Measurements from ENCODE around the gene OBI1.
A peak's percentile ranks its signal among the peaks of the same experiment; 100 is the strongest.

OBI1 gene

DNA sequence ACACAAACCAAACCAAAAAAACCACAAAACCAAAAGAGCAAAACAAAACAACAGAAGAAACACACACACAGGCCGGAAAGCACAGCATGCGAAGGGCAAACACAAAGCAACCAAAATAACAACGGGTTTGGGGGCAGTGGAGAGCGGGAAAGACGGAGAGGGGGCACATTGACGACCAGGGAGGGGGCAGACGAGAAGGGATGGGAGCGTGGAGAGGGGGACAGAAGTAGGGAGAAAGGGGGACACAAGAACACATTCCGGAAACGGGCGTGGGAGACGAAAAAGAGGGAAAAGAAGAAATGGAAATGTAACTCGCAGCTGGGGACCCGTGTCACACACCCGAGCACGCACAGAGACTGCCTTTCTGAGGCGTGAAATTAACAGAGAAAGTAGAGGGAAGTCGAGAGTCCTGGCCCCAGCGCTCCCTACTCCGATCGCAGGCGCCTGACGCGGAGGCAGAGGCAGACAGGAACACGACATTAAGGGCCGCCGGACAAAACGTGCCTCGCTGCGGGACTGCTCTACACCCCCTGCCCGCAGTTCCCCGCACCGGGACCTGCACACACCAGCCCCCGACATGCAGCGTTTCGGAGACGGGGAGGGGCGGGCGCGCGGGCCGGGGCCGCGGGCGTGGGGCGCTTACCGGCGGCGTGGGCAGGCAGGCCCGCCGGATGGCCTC is 56.3 kb downstream of the OBI1 start:
- peak; percentile 30 for DNase-seq

DNA sequence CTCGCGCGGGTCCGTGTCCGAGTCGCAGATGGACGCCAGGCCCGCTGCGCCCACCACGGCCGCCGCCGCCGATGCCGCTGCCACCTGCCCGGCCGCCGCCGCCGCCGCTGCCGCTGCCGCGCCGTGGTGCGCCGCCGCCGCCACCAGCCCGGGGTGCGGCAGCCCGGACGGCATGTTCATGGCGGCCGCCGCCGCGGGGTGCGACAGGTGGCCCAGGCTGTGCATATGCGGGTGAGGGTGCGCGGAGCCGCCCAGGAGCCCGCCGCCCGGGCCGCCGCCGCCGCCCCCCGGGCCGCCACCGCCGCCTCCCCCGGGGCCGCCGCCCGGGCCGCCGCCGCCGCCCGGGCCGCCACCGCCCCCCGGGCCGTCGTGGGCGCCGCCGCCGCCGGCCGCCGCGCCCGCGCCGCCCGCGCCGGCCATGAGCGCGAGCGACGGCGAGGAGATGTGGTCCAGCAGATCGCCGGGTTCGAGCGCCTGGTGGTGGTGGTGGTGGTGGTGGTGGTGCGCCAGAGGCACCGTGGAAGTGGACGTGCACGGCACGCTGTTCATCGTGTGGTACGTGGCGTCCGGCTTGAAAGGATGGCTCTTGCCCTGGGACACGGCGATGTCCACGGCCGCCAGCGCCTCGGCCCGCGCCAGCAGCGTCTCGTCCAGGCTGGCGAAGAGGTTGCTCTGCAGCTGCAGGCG is 56.9 kb downstream of the OBI1 start:
- no peak for DNase-seq

DNA sequence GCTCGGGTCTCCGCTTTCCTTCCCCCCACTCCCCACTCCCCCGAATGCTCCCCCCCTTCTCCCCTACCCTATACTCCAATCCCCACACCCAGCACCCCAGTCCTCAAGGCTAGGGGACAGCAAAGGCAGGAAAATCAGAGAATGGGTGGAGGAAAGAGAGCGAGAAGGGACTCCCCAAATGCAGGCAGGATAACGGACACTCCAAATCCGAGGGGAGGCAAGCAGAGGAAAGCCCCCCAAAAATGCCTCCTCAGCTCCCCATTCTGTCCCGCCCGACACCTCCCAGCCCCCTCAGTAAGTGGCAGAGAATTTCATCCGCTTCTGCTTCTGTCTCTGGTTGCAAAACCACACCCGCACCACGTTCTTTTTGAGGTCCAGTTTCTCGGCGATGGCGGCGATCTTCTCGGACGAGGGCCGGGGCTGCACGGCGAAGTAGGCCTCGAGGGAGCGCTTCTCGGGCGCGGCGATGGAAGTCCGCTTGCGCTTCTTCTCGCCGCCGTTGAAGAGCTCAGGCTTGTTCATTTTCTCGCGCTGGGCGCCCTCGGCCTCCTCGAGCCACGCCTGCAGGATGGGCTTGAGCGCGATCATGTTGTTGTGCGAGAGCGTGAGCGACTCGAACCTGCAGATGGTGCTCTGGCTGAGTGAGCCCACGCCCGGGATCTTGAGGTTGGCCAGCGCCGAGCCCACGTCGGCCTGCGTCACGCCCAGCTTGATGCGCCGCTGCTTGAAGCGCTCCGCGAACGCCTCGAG is 57.7 kb downstream of the OBI1 start:
- DNase-seq = no peak

DNA sequence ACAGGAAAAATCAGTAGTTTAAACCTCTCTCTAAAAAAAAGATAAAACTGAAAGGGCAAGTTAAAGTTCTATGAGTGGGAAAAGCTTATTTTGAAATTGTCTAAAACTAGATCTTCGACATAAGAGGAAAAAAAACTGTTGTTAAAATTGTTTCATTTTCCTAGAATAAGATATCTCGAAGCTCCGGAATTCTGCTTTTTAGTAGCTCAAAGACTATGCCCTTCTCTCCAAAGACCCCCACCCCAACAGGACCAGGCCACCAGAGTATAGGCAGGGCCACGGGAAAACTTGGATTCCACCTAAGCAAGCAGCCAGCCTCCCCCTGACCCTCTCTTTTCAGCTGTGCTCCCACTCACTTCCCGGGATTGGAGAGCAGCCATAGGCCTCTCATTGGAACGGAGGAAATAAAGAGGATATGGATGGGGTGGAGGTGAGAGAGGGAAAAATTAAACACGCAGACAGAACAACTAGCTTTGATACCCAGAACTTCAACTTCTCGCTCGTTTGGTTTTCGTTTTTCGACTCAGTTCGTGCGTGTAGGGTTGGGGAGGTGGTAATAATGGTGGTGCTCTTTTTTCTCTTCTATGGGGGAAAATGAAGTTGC is 58.6 kb downstream of the OBI1 start:
- no peak for DNase-seq

DNA sequence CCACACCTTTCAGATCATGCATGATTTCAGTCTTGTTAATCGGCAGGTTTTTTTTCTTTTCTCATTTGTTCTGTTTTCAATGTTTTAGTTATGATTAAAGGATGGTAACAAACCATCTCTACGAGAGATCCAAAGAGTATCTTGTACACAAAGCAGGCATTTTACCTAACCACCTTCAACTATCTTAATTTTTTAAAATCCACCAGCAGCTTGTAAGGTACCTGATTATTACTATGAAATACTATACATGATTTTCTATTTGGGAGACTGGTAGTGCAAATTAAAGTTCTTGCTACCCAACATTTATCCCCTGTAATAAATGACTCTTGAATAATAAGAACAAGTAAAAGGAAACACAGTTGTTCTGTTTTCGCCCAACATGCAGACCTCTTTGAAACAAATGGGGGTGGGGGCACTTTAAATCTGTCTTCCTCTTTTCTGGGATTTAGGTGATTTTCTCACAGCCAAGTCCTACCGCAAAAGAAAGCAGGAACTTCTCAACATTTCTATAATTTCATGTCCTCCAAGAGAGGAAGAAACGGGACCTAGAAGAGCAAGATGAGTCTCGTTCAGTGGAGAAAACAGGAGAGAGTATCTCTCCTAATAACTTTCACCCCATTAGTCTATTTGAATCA is 59.2 kb downstream of the OBI1 start:
- no peak for DNase-seq

DNA sequence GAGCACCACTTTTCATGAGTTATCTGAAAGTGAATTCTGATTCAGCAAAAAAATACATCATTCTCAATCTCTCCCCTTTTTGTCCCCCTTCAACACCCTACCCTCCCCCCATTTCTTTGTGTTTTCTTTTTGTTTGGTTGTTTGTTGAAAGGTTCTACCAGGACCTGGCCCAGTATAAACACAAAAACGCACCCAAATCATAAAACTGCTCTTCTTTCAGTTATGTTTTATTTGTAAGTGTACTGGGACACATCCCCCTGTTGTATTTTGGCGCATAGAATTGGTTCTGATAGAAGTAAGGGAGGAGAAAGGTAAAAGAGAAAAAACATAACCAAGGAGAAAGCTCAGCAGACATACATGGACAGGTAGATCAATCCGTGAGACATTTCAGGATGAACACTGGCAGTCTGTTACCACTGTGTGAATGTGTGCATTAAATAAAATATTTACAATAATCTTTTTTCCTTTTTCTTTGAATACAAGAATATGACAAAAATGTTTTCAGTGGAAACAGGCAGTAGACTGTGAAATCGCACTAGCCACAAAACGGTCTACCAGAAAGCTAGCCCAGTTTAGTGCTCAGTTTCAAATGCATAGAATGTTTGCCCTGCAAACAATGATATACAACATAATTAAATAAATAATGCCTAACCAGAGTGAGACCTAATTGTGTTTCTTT is 59.9 kb downstream of the OBI1 start:
- no peak for DNase-seq

DNA sequence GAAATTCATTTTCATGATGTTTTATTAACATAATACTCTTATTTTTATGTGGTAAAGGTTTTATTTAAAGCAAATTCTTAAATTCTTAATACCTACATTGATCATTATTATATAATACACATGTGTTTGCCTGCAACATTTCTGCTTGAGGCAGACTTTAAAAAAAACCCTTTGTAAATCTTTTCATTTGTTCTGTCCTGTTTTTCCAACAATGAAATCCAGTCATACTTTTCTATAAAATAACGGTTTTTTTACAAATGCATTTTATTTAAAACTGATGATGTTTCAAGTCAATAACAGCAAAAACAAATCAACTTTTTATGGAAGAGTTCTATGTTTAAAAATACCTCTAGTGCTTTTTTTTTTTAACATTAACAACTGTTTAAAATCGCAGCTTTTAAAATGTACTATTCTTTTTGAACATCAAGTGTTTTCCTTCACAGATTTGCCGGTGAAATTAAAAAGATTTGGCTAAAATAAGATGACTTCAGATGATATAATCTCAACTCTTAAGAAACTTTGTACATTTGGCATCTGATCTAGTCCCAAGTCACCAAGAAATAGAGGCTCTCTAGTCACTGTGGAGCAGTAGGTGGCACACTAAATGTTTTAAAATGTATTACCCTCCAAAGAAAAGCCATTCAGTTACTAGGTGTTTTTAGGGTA is 60.7 kb downstream of the OBI1 start:
- no peak for DNase-seq

DNA sequence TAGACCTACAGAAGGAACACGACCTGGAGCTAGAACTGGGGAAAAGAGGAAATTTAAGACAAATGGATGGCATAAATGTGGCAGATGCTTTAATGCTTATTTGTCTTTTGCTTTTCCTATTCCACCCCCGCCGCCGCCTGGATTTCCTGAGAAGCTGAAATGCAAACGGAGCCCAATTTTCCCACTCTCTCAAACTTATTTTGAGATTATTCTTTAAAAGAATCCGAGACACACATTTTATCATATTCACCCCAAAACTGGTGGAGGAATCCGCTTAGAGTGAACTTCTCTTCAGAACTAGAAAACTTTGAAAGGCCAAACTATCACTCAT is 61.4 kb downstream of the OBI1 start:
- no peak for DNase-seq

DNA sequence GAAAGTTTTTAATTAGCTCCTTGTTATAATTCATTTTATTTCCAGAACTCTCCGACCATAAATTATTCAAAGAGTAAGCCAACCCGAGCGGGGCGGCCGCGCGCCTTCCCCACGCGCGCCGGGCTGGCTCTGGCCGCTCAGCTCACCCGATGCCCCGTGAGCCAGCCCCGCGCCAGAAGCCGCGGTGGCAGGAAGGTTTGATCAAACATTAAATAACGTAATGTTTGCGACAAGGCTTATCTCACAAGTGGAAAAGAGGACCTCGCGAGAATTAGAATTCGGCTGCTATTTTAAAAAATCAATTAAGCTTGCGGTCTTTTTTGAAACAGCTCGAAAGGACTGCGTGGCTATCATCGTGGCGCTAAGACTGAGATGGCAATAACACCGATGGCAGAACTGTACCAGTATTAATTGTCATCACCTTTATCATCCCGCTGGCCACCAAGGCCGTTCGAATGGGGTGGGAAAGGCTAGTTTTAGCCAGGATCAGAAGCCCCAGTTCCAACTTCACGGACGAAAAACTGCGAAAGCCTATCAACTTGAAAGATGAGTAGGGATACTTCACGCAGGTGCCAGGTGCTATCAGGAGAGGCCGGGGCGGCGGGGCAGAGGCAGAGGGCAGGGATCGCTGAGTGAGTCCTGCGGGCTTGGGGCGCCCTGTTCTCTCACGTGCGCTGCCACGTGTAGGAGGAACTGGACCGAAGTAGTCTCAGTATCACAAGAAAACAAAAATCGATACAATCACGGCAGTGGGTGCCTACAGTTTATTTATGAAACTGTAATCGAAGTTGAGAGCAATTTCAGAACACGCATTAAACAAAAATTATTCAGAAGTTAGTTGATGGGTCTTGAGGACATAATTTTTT is 62.0 kb downstream of the OBI1 start:
- DNase-seq = no peak

DNA sequence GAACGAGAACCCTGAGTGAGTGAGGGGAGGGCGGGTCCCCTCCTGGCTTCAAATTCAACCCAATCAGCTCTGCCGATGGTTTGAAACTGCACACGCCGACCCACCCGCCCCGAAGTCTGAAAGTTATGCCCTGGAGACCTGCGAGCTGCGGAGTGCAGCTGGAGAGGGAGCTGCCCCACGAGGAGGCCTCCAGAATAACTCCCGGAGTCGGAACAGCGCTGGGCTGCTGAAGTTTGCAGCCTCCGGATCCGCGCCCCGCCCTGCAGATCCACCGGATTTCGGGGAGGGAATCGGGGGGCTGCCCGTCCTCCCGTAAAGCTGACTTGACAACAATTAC is 62.6 kb downstream of the OBI1 start:
- no peak for DNase-seq

DNA sequence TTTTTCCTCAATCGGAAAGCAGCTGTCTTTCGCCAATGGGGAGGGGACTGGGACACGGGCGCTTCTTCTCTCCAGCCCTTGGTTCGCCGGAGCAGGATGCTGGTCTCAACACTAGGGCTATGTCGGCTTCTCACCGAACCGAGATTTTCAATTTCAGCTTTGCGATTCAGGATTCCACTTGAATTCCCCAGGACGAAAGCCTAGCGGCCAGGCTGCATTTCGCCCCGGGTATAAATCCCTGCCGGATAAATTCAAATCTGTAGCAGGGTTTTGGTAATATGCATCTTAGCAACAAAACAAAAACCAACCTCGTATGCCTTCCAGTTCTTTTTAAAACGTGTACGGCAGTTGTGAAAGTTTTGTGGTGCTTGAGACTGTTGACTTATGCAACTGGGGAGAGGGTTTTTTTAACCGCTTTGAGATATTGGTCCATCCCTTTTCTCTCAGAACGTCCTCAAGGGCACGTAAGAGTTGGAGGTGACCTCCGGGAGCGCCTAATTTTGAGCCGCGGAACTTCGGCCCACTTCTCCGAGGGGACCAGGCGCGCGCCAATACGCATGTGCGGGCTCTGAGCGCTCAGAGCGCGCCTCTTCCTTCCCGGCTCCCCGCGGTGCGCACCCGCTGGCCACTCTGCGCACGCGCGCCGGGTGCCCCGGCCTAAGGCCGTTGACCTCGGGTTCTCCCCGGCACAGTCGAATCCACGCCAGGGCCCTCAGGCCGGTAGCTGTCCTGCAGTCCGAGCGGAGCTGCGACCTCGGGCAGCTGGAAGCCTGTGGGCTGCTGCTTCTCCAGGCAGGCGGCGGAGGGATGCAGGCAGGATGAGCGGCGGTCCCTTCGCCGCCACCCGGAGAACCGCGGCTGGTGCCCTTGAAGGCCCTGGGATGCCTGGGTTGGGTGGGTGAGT is 63.2 kb downstream of the OBI1 start:
- peak; percentile 46 for DNase-seq

DNA sequence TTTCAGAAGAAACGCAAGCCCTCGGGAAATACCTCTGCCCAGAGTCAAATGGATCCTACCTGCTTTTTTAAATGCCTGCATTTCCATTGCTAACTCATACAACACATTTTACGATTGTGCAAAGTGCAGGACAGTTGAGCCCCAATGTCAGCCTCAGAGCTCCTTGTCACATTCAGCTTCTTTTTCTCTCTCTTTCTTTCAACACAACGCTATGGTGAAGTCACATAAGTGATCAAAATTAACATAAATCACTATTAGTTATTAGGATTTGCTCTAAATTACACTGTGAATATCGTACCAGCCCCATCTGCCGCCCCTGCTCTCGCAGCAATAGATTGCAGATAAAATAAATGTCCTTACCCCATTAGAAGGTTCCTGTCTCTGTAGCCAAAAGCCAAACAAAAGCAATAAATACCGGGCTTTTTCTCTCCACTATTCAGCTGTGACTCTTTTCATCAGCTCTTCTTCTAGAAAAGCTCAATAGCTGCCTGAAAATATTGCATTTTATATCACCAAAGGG is 64.4 kb downstream of the OBI1 start:
- DNase-seq = no peak

DNA sequence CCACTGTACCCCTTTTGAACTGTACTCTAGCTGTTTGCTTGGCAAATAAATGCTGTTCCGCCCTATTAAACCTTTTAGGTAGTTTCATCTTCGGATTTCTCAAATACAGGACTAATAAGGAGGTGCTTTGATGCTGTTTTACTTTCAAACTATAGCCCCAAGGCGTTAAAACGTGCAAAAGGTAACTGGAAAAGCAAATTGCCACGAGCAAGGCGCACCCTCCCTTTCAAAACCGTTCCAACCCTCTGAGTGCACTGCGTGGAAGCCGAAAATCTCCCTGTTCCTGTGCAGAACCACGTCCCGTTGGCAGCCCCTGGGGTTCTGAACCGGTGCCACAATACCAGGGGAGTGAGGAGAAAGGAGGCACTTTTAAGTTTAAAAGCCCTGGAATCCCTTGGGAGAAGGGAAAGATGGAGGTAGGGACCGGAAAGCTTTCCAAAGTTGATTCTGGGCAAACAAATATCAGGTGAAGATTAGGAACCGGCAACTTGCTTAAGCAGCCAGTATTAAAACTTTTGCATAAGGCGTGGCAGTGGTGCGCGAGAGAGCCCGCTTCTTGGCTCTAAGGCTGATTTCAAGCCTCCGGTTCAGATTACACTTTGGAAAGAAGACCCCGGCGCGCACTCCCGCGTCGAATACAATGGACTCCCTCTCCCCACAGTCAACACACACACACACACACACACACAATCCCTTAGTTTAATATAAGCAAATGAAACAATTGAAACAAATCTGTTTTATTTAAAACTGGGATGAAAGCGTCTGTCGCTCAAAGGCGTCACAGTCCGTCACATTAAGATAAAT is 65.1 kb downstream of the OBI1 start:
- no peak for DNase-seq

DNA sequence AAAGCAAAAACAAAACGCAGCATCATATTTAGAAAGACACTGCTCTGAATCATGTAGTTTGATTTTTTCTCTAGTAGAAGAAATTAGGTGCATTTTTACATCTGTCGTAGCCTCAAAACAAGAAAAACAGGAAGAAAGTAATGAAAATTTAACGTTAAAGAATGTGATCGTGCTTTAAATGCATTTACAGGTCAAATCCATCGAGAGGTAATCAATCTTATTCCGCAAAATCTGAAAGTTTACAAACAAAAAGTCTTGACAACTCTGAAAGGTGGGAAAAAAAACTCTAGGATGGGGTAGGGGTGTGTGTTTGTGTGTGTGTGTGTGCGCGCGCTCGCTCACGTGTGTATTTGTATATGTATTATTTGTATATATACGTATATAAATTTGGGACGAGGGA is 65.8 kb downstream of the OBI1 start:
- DNase-seq = no peak

DNA sequence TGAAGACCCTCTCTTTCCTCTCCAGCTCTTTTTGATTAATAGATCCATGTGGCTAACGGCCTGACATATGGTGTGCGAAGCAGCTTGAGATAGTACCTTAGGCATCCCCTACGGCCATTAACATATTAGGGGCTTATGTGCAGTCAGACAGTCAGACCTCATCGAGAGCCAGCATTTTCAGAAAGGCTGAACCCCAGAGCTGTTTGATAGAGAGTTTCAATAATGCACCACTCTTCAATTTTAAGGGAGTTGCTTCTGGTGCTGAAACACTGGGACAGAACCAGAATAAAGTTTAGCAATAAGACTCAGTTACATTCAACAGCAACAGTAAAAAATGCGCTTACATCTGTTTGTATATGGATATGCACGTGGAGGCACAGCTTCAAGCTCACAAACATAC is 66.4 kb downstream of the OBI1 start:
- no peak for DNase-seq

DNA sequence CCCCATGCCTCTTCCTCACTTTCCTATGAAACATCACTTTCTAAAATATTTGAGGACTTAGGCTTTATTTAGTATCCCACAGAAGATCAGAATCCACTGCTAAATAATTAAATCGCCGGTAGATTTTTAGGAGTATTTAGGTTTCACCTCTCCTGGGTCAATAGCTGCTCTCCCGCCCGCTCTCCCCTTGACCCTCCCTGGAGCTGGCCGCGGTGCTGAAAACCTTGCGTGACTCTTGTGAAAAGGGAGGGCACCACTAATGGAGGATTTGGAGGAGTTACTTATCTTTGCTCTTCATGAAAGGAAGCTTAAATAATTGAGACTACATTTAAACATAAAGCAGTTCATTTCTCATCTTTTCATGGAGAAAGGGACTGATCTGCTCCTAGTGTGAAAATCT is 69.7 kb downstream of the OBI1 start:
- DNase-seq = no peak

DNA sequence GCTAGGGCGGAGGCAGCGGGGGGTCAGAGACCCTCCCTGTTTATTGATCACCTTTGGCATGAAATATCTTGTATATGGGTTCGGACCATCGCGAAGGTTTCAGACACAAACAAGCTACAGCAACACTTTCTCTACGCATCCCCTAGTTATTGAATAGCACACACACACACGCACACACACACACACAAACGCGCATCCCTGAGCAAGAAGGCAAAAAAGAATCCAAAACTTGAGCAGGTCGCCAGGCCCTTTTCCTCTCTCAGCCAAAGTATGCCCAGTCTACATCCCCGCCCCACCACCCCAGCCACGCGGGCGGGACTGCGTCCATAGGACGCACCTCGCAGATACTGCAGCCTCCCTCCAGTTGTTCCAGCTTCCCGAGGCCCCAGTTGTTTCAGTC is 71.6 kb downstream of the OBI1 start:
- no peak for DNase-seq

DNA sequence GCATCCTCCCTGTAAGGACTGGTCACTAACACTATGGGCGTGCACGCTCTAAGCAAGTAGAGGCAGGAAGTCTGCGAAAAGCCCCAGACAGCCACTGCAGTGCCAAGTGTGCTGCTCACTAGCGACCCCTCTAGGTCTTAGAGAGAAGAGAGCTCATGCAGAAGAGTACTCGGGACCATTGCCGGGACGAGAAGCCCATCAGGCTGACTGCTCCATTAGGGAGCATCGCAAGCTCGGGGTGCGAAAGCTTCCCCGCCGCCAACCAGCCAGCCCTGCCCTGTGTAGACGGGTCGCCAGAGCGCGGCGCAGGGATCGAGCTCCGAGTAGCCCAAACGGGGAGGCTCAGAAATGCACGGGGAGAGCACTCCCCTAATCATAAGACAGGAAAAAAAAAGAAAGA is 72.2 kb downstream of the OBI1 start:
- DNase-seq = no peak

DNA sequence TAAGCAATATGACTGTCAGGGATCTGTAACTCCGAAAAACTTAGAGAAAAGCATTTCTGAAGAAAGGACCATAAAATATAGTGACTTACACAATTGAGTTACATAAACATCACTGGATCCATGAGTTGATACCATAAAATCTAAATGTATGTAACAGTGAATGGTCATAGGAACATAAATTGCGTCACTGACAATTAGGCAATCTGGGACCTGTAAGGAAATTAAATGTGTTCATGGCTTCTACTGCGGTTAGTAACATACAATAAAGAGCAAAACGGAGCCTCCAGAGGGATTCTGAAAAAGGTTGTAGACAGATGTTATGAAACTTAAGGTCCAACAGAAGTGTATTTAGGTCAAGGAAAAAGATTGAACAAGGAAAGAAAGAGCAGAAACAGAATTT is 82.7 kb downstream of the OBI1 start:
- no peak for DNase-seq
